Midbrain (tissue), 1 donor: ENCODE results near the gene DGCR2.
"Not testable (repeated sequence)": the region's sequence is repeated elsewhere in the genome, so short reads cannot be mapped to it uniquely, and the experiment has no call there.

Source experiments
- DNase-seq: peaks from one replicate; lab custom pipeline; 2025; lab: John Stamatoyannopoulos, UW

The DGCR2 gene

GRCh38 chr22:19029113-19030103 is 92.8 kb downstream of the DGCR2 start:
- DNase-seq: not testable (repeated sequence)

GRCh38 chr22:19028060-19028455 is 94.2 kb downstream of the DGCR2 start:
- DNase-seq: not testable (repeated sequence)

GRCh38 chr22:19027371-19028059 is 94.7 kb downstream of the DGCR2 start:
- DNase-seq: not testable (repeated sequence)

GRCh38 chr22:19026080-19026479 is 96.1 kb downstream of the DGCR2 start:
- DNase-seq: not testable (repeated sequence)

- not testable (repeated sequence) for DNase-seq
Observed at GRCh38 chr22:19024956-19025489, 97.2 kb downstream of the DGCR2 start.

GRCh38 chr22:19023931-19024330 is 98.3 kb downstream of the DGCR2 start:
- DNase-seq: not testable (repeated sequence)

GRCh38 chr22:19022755-19023154 is 99.5 kb downstream of the DGCR2 start:
- DNase-seq: no peak

GRCh38 chr22:19019679-19020032 is 102.6 kb downstream of the DGCR2 start:
- no peak for DNase-seq

- DNase-seq: no peak
Observed at GRCh38 chr22:19019029-19019678, 103.1 kb downstream of the DGCR2 start.

- DNase-seq: no peak
Observed at GRCh38 chr22:19018256-19018655, 104.0 kb downstream of the DGCR2 start.

GRCh38 chr22:19016081-19016766 is 106.0 kb downstream of the DGCR2 start:
- DNase-seq: peak; percentile 17

GRCh38 chr22:19014886-19015285 is 107.3 kb downstream of the DGCR2 start:
- no peak for DNase-seq

- not testable (repeated sequence) for DNase-seq
Observed at GRCh38 chr22:19013881-19014598, 108.2 kb downstream of the DGCR2 start.

GRCh38 chr22:19013411-19013810 is 108.8 kb downstream of the DGCR2 start:
- not testable (repeated sequence) for DNase-seq

- no peak for DNase-seq
Observed at GRCh38 chr22:19012308-19012986, 109.8 kb downstream of the DGCR2 start.

- not testable (repeated sequence) for DNase-seq
Observed at GRCh38 chr22:19011611-19012010, 110.6 kb downstream of the DGCR2 start.

GRCh38 chr22:19011075-19011474 is 111.1 kb downstream of the DGCR2 start:
- no peak for DNase-seq

- DNase-seq: no peak
Observed at GRCh38 chr22:19005905-19006304, 116.3 kb downstream of the DGCR2 start.

GRCh38 chr22:19004471-19004870 is 117.7 kb downstream of the DGCR2 start:
- no peak for DNase-seq

GRCh38 chr22:19003508-19003907 is 118.7 kb downstream of the DGCR2 start:
- no peak for DNase-seq
